Spleen (tissue), 7 donors: ENCODE results near the gene NPVF.

ENCODE experiments used
- POLR2A ChIP-seq, 3 donors: fragments of 450-650 bp; IDR thresholded peaks; one replicate each; pipeline ENCODE4 v1.5.1; 2017; ENCODE audit warnings: antibody characterized with exemption in 3 of 3, mild to moderate bottlenecking in 1 of 3
- POLR2AphosphoS5 ChIP-seq, 3 donors: sonication (generic); formaldehyde crosslinking; IDR thresholded peaks; one replicate each; pipeline ENCODE4 v1.5.1; 2017; ENCODE audit warnings: antibody characterized with exemption in 3 of 3
- TF ChIP-seq, protein P1 (sequence below), 11 experiments: fragments of 200-600 bp in 7 of 11; fragments of 450-650 bp in 4 of 11; sonication (generic) in 4 of 11; IDR thresholded peaks in 8 of 11; conservative IDR thresholded peaks in 3 of 11; 1 replicate in 7 of 11; 2 replicates in 4 of 11; pipeline versions ENCODE4 v1.4.0 to v1.8.0; 2016 to 2021; ENCODE audit warnings: antibody characterized with exemption in 11 of 11, inconsistent platforms in 4 of 11, mild to moderate bottlenecking in 1 of 11
- donor health status: DM: no; HTN: no; CAD: no; lungs with moderate emphysema.
- donor health status: DM: no; HTN: no; CAD: no.
- donor health status: DM: no; HTN: no; CAD: no.

DNA sequence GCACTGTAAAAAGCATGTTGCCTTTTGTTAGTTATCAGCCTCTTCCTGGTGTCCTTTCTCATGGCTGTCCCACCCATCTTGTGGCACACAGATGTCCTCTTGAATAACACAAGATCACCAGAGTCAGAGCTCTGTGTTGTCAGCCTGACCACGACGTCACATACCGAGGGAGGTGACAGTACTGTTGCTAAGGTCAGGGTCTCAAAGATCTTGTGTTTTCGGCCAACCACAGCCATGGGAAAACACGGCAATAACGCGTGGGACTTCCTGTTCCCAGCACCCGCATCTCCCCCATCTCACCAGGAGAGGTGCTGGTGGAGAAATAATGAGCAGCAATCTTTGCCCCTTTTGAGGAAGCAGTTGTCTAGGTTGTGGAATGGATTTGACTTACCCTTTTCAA is 40.4 kb downstream of the NPVF start:
- TF ChIP-seq, protein P1, sequence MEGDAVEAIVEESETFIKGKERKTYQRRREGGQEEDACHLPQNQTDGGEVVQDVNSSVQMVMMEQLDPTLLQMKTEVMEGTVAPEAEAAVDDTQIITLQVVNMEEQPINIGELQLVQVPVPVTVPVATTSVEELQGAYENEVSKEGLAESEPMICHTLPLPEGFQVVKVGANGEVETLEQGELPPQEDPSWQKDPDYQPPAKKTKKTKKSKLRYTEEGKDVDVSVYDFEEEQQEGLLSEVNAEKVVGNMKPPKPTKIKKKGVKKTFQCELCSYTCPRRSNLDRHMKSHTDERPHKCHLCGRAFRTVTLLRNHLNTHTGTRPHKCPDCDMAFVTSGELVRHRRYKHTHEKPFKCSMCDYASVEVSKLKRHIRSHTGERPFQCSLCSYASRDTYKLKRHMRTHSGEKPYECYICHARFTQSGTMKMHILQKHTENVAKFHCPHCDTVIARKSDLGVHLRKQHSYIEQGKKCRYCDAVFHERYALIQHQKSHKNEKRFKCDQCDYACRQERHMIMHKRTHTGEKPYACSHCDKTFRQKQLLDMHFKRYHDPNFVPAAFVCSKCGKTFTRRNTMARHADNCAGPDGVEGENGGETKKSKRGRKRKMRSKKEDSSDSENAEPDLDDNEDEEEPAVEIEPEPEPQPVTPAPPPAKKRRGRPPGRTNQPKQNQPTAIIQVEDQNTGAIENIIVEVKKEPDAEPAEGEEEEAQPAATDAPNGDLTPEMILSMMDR (IDR thresholded peaks at IDR 0.05 in 8 of 11, conservative IDR thresholded peaks at IDR 0.05 in 3 of 11), result no peak
- TF ChIP-seq POLR2A (IDR thresholded peaks at IDR 0.05) (no peak), POLR2AphosphoS5 (IDR thresholded peaks at IDR 0.05) (no peak)
